Putamen (tissue), 1 donor: ENCODE measurements around the gene ITGB6.

Experiments used
- DNase-seq: peaks from one replicate; pipeline ENCODE4 v3.0.0-alpha.2; 2016; ENCODE audit warnings: low spot score

ITGB6 gene

DNA sequence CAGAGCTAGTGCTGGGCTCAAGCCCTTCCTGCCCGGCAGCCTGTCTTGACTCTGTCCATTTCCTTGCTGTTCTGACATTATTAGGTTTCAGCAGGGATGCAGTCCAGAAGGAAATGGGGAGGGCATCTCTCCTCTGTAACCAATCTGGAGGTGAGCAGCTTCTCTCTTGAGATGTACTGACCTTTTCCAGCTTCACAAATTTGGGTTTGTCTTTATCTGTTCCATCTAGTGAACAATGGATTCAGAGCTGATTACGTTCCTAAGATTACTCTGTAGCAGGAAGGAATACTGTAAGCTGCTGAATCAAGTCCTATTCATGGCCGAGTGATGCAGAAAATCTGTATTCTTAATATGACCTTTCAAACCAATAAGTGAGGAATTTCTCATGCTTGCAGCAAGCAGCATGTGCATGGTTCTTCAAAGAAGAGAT is 148.7 kb downstream of the ITGB6 start:
- DNase-seq, result no peak

DNA sequence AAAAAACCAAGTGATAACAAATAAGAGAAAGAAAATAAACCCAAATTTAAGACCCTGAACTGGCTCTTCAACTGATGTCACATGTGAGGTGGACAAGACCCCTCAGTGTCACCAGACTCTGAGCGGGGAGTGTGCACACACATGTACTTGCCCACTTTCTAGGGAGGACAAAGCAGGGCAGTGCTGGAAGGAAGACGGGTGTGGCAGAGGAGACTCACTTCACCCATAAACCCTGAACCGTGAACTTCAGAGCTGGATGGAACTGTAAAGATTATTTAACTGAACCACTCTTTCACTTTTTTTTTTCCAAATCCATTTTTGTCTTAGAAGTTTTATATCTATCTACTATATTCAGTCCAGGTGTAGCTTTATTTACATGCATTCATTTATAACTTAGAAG is 149.9 kb downstream of the ITGB6 start:
- DNase-seq, result no peak
